HuH-7.5 (cell line): ENCODE data around the gene ABCG1.

Experiments used
- DNase-seq: peaks from one replicate; pipeline ENCODE4 v3.0.0; 2011; ENCODE audit warnings: low spot score

The ABCG1 gene

GRCh38 chr21:42324896-42325295, 106.0 kb downstream of the ABCG1 start:
- no peak for DNase-seq

GRCh38 chr21:42330380-42331371, 111.7 kb downstream of the ABCG1 start:
- no peak for DNase-seq

- no peak for DNase-seq
Measured at GRCh38 chr21:42331660-42332059, 112.7 kb downstream of the ABCG1 start.

- DNase-seq: no peak
Measured at GRCh38 chr21:42332557-42333317, 113.8 kb downstream of the ABCG1 start.

GRCh38 chr21:42336054-42336453, 117.1 kb downstream of the ABCG1 start:
- no peak for DNase-seq

GRCh38 chr21:42337276-42337675, 118.3 kb downstream of the ABCG1 start:
- DNase-seq: no peak

GRCh38 chr21:42337830-42338728, 119.1 kb downstream of the ABCG1 start:
- peak; percentile 46 for DNase-seq

GRCh38 chr21:42338729-42339715, 120.1 kb downstream of the ABCG1 start:
- no peak for DNase-seq

GRCh38 chr21:42340187-42341050, 121.5 kb downstream of the ABCG1 start:
- no peak for DNase-seq

GRCh38 chr21:42341776-42342542, 123.0 kb downstream of the ABCG1 start:
- DNase-seq: no peak

- no peak for DNase-seq
Measured at GRCh38 chr21:42343101-42343500, 124.2 kb downstream of the ABCG1 start.

- no peak for DNase-seq
Measured at GRCh38 chr21:42343556-42343955, 124.6 kb downstream of the ABCG1 start.

GRCh38 chr21:42343963-42344510, 125.1 kb downstream of the ABCG1 start:
- DNase-seq: no peak

GRCh38 chr21:42344631-42345030, 125.7 kb downstream of the ABCG1 start:
- no peak for DNase-seq

GRCh38 chr21:42346441-42346840, 127.5 kb downstream of the ABCG1 start:
- no peak for DNase-seq
